Activated CD4-positive, alpha-beta memory T cell treated with anti-CD3 and anti-CD28 coated beads, Interleukin-2, amount 10 ng/mL, durations not matched to agents 7 days and 5 days (primary cell): ENCODE measurements around the gene CLMP. TPM values are rescaled to one million over a fixed set of nuclear protein-coding genes. Genes with fewer than 3 reads are reported as not detected.
"Not testable (repeated sequence)": the region's sequence is repeated elsewhere in the genome, so short reads cannot be mapped to it uniquely, and the experiment has no call there.

Experiments used
- CTCF ChIA-PET: fragments of 350-600 bp; sonication (Branson Sonifier 250); formaldehyde crosslinking; loops from one replicate; lab custom pipeline; 2021; ENCODE audit warnings: antibody characterized with exemption, inconsistent platforms; lab: Charles Lee
- POLR2A ChIA-PET: fragments of 350-600 bp; sonication (Branson Sonifier 250); formaldehyde crosslinking; loops from one replicate; lab custom pipeline; 2021; ENCODE audit warnings: antibody characterized with exemption; lab: Charles Lee
- DNase-seq: peaks from one replicate; pipeline ENCODE4 v3.0.0-alpha.2; 2020
- H3K27ac Mint-ChIP-seq: one replicate; pipeline ENCODE4 v1.8.0; 2021; ENCODE audit warnings: mild to moderate bottlenecking, mixed read lengths
- H3K27me3 Mint-ChIP-seq: one replicate; pipeline ENCODE4 v1.8.0; 2021; ENCODE audit warnings: mixed read lengths
- H3K36me3 Mint-ChIP-seq: one replicate; pipeline ENCODE4 v1.8.0; 2021; ENCODE audit warnings: low read depth, mixed read lengths
- H3K4me1 Mint-ChIP-seq: one replicate; pipeline ENCODE4 v1.8.0; 2021; ENCODE audit warnings: mixed read lengths
- H3K4me3 Mint-ChIP-seq: one replicate; pipeline ENCODE4 v1.8.0; 2021; ENCODE audit warnings: mild to moderate bottlenecking, mixed read lengths
- H3K9me3 Mint-ChIP-seq: one replicate; pipeline ENCODE4 v1.8.0; 2021; ENCODE audit warnings: mixed read lengths
- total RNA-seq, 2 experiments: library from RNA; stranded (reverse); gene quantifications; one replicate each; pipeline ENCODE4 v1.2.3, GENCODE V29; 2021

CLMP gene
- total RNA-seq, 2 experiments from 2014 or later = 0.75 to 0.81 TPM

DNA sequence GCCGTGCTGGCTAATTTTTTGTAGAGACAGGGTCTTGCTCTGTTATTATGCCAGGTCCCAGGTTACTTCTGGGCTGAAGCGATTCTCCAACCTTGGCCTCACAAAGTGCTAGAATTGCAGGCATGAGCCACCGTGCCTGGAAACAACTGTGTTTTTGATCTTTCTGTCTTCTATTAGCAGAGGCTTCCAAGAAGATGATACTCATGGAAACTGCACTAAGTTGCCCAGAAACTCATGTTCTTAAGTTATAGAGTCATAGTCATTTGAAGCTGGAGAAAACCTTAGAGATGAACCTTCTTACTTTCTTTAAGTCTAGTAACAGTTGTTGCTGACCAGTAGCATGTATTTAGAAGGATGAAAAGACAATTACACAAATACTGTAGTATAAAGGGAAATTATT, 96.1 kb downstream of the CLMP start:
- H3K4me3 Mint-ChIP-seq = no peak overlapping the region
- ChIA-PET POLR2A (interaction anchor here (7.1 kb wide), 1 partner anchor 37 kb away, joined by 51 read pairs; the partner anchor contains the start of gene HSPA8), CTCF (interaction anchor here (1.1 to 1.4 kb wide), 2 partner anchors 10 to 90 kb away, joined by 3 read pairs; no protein-coding TSS in a partner anchor)
- no peak for DNase-seq
- H3K4me1 Mint-ChIP-seq = peaks cover 14% of the 10 kb centered on the region
- no peaks in the 10 kb centered on the region for H3K36me3 Mint-ChIP-seq
- H3K27me3 Mint-ChIP-seq = no peaks in the 10 kb centered on the region
- H3K9me3 Mint-ChIP-seq = no peaks in the 10 kb centered on the region
- H3K27ac Mint-ChIP-seq = no peak overlapping the region

DNA sequence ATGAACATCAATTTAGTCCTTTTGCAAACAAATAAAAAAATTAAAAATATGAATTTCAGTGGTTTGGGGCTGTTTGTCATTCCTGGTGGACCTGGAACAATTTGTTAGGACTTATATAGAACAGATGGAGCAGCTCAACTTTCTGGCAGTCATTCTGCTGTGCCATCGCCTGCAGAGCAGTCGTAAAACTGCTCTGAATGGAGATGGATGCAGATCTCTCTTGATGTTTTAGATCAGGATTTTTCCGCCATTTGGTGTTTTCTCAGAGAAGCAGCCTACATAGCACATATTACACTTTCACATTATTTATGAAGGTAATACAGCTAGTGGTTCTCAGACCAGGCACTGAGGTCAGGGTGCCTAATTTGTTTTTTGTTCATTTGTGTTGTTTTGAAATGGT, 101.3 kb downstream of the CLMP start:
- H3K36me3 Mint-ChIP-seq = no peaks in the 10 kb centered on the region
- no peak overlapping the region for H3K27ac Mint-ChIP-seq
- DNase-seq = no peak
- H3K27me3 Mint-ChIP-seq = no peaks in the 10 kb centered on the region
- H3K9me3 Mint-ChIP-seq = no peaks in the 10 kb centered on the region
- ChIA-PET CTCF (interaction anchor here (1.0 to 1.2 kb wide), 3 partner anchors 8 to 167 kb away, joined by 3 read pairs; no protein-coding TSS in a partner anchor), POLR2A (interaction anchor here (1.5 kb wide), 1 partner anchor 32 kb away, joined by 9 read pairs; the partner anchor contains the start of gene HSPA8)
- H3K4me3 Mint-ChIP-seq = no peak overlapping the region
- peaks cover 5% of the 10 kb centered on the region for H3K4me1 Mint-ChIP-seq

DNA sequence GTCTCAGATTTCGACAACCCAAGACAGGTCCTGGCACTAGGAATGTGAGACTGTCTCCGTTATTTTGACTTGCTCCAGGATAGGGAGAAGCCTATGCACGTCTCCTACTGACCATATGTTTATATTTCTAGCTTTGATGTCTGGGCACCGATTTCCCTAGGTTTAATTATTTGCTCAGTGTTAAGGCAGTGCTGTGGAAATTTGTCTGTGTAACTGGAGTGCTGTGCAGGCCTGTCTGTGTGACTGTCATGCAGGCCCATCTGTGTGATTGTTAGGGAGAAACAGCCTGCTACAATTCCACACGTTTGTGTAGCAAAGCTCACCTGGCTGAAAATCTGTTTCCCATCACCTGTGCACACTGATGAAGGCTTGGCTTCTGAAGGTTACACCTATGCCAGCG, 103.5 kb downstream of the CLMP start:
- Mint-ChIP-seq H3K27ac (no peak overlapping the region), H3K4me3 (no peak overlapping the region), H3K36me3 (no peaks in the 10 kb centered on the region), H3K9me3 (no peaks in the 10 kb centered on the region), H3K4me1 (peaks cover 23% of the 10 kb centered on the region), H3K27me3 (no peaks in the 10 kb centered on the region)
- DNase-seq = no peak
- ChIA-PET CTCF (interaction anchor here (1.4 to 2.4 kb wide), 2 partner anchors 12 to 37 kb away, joined by 7 to 17 read pairs; no protein-coding TSS in a partner anchor), POLR2A (interaction anchor here (0.7 to 2.1 kb wide), 2 partner anchors 22 to 29 kb away, joined by 3 to 14 read pairs; partner anchors contain the start of gene HSPA8)

DNA sequence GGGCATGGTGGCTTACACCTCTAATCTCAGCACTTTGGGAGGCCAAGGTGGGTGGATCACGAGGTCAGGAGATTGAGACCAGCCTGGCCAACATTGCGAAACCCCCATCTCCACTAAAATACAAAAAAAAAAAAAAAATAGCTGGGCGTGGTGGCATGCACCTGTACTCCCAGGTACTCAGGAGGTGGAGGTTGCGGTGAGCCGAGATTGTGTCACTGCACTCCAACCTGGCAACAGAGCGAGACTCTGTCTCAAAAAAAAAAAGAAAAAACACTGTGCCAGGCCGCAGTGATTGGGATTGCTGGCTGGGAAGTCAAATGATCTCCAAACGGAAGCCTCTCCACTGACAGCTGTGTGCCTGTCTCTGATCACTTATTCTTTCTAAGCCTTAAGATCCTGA, 104.9 kb downstream of the CLMP start:
- H3K4me1 Mint-ChIP-seq = peaks cover 32% of the 10 kb centered on the region
- H3K27me3 Mint-ChIP-seq, H3K36me3 Mint-ChIP-seq, H3K27ac Mint-ChIP-seq, DNase-seq, POLR2A ChIA-PET, H3K4me3 Mint-ChIP-seq, H3K9me3 Mint-ChIP-seq: not testable (repeated sequence)
- CTCF ChIA-PET = interaction anchor here (0.7 to 0.8 kb wide), 3 partner anchors 36 to 461 kb away, joined by 3 to 5 read pairs (median 4); no protein-coding TSS in a partner anchor

DNA sequence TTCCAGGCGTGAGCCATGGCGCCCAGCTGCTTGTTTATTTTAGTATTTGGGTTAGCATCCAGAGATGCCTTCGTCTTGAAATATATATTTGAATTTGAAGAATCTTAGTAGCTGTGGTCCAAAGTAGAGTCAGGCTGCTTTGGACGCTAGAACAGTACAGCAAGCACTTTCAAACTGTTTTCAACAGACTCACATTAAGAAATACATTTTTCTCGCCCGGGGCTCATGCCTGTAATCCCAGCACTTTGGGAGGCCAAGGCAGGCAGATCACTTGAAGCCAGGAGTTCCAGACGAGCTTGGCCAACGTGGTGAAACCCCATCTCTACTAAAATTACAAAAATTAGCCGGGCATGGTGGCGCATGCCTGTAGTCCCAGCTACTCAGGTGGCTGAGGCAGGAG, 106.2 kb downstream of the CLMP start:
- H3K36me3 Mint-ChIP-seq, H3K27ac Mint-ChIP-seq, H3K27me3 Mint-ChIP-seq, H3K4me3 Mint-ChIP-seq, DNase-seq, H3K9me3 Mint-ChIP-seq: not testable (repeated sequence)
- ChIA-PET CTCF (interaction anchor here (0.6 to 3.1 kb wide), 9 partner anchors 10 to 172 kb away, joined by 3 to 18 read pairs (median 4); no protein-coding TSS in a partner anchor), POLR2A (interaction anchor here (0.9 to 13.5 kb wide), 4 partner anchors 13 to 33 kb away, joined by 3 to 391 read pairs (median 3); partner anchors contain the start of gene HSPA8)
- H3K4me1 Mint-ChIP-seq = peaks cover 39% of the 10 kb centered on the region

DNA sequence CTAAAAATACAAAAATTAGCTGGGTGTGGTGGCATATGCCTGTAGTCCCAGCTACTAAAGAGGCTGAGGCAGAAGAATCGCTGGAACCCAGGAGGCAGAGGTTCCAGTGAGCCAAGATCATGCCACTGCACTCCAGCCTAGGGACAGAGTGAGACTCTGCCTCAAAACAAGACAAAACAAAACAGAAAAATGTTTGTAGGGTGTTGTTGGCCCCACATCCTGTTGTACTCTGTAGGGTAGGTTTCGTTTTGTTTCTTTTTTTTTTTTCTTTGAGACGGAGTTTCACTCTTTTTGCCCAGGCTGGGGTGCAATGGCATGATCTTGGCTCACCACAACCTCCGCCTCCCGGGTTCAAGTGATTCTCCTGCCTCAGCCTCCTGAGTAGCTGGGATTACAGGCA, 107.4 kb downstream of the CLMP start:
- peak; percentile 56 for DNase-seq
- CTCF ChIA-PET = interaction anchor here (0.7 to 3.1 kb wide), 11 partner anchors 16 to 174 kb away, joined by 3 to 18 read pairs (median 6); partner anchors contain the start of gene HSPA8
- peaks cover 52% of the 10 kb centered on the region for H3K4me1 Mint-ChIP-seq

DNA sequence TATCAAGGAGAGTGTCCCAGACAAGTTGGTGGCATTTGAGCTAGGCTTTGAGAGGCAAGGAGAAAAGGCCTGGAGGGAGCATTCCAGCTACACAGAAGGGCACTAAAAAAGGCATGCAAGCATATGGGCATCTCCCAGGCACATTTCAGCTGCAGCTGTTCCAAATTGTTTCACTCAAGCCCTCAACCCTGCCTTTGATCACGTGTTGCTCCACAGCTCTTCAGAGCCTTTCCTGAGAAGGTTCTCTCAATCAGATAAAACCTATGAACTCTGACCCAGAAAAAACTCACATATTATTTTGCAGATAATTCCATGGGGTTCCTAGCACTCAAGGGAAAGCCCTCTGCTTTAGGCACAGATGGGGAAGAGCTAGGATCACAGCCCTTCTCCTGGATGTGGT, 108.7 kb downstream of the CLMP start:
- Mint-ChIP-seq H3K36me3 (peaks cover 5% of the 10 kb centered on the region), H3K4me1 (peaks cover 60% of the 10 kb centered on the region), H3K27me3 (no peaks in the 10 kb centered on the region), H3K9me3 (peaks cover 6% of the 10 kb centered on the region), H3K4me3 (no peak overlapping the region), H3K27ac (peak overlapping the region; percentile 93)
- no peak for DNase-seq
- ChIA-PET POLR2A (interaction anchor here (13.5 kb wide), 1 partner anchor 21 kb away, joined by 391 read pairs; the partner anchor contains the start of gene HSPA8), CTCF (interaction anchor here (0.8 to 2.4 kb wide), 6 partner anchors 15 to 161 kb away, joined by 3 to 13 read pairs (median 6); partner anchors contain the start of gene HSPA8)

More for the DNA sequence above, 107.4 kb downstream of the CLMP start:
- Mint-ChIP-seq H3K27ac (peak overlapping the region; percentile 93), H3K4me3 (peak overlapping the region; percentile 55)
- not testable (repeated sequence) for H3K36me3 Mint-ChIP-seq, H3K9me3 Mint-ChIP-seq, H3K27me3 Mint-ChIP-seq
- POLR2A ChIA-PET = interaction anchor here (1.1 to 13.5 kb wide), 3 partner anchors 9 to 34 kb away, joined by 3 to 391 read pairs (median 4); partner anchors contain the start of gene HSPA8

DNA sequence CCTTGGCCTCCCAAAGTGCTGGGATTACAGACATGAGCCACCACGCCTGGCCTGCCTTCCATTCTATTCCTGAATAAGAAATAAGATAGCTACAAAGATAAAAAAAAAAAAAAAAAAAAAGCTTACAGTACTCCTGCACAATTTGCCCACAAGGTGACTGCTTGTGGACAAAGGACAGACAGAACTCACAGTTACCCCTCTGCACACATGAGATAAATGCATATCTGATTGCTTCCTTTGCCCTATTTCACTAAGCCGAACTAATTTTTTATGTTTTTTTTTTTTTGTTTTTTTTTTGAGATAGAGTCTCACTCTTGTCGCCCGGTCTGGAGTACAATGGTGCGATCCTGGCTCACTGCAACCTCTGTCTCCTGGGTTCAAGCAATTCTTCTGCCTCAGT, 109.6 kb downstream of the CLMP start:
- DNase-seq = no peak
- ChIA-PET CTCF (interaction anchor here (1.2 to 2.1 kb wide), 5 partner anchors 9 to 25 kb away, joined by 3 to 7 read pairs (median 3); no protein-coding TSS in a partner anchor), POLR2A (interaction anchor here (13.5 kb wide), 1 partner anchor 20 kb away, joined by 391 read pairs; the partner anchor contains the start of gene HSPA8)
- Mint-ChIP-seq H3K4me1 (peaks cover 60% of the 10 kb centered on the region), H3K36me3 (peaks cover 5% of the 10 kb centered on the region), H3K4me3 (no peak overlapping the region), H3K27me3 (no peaks in the 10 kb centered on the region), H3K9me3 (peaks cover 6% of the 10 kb centered on the region), H3K27ac (no peak overlapping the region)

DNA sequence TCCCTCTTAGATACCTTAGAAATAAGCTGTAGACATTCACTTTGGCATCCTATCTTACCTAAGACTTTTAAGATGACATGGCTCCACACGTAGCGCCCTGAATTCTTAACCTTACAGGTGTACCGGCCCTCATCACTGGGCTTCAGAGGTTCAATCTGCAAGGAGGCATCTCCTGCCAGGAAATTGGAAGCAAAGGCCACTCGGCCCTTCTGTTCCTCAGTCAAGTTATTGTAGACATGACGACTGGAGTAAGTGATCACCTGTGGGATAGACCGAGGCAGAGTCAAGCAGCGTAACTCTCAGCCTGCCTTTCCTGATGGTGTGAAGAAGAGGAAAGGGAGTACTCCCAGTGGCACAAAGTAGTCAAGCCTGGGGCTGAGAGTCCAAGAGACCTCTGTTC, 110.6 kb downstream of the CLMP start:
- Mint-ChIP-seq H3K36me3 (peaks cover 5% of the 10 kb centered on the region), H3K27ac (peak overlapping the region; percentile 26), H3K4me3 (no peak overlapping the region), H3K4me1 (peaks cover 62% of the 10 kb centered on the region), H3K9me3 (peaks cover 6% of the 10 kb centered on the region), H3K27me3 (no peaks in the 10 kb centered on the region)
- no peak for DNase-seq
- ChIA-PET POLR2A (interaction anchor here (13.5 kb wide), 1 partner anchor 19 kb away, joined by 391 read pairs; the partner anchor contains the start of gene HSPA8), CTCF (interaction anchor here (0.6 to 1.9 kb wide), 5 partner anchors 11 to 497 kb away, joined by 3 to 8 read pairs (median 4); no protein-coding TSS in a partner anchor)

DNA sequence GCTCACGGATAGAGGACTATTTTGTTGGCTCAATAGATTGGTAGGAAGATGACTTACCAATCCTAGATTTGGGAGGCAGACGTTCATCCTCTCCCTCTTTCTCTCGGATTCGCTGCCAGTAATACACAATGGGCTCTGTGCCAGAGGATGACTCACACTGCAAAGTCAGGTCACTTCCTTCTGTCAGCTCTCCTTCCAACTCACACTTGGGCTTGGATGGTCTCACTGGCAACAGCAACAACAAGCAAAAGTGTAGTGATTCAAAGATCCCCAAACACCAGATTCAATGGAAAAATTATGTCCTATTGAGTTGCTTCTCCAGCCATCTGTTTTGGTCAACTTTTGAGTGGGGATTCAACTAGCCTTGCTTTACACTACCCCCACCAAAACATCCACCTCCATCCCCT, 111.4 kb downstream of the CLMP start:
- Mint-ChIP-seq H3K9me3 (peaks cover 6% of the 10 kb centered on the region), H3K27me3 (no peaks in the 10 kb centered on the region), H3K4me3 (peak overlapping the region; percentile 59), H3K36me3 (peaks cover 5% of the 10 kb centered on the region), H3K4me1 (peaks cover 57% of the 10 kb centered on the region), H3K27ac (peak overlapping the region; percentile 76)
- POLR2A ChIA-PET = interaction anchor here (0.7 to 13.5 kb wide), 5 partner anchors 9 to 150 kb away, joined by 3 to 391 read pairs (median 3); partner anchors contain the start of gene HSPA8
- DNase-seq = peak; percentile 82
- CTCF ChIA-PET = interaction anchor here (0.6 to 1.9 kb wide), 6 partner anchors 18 to 497 kb away, joined by 3 to 8 read pairs (median 4); partner anchors contain the start of gene HSPA8

DNA sequence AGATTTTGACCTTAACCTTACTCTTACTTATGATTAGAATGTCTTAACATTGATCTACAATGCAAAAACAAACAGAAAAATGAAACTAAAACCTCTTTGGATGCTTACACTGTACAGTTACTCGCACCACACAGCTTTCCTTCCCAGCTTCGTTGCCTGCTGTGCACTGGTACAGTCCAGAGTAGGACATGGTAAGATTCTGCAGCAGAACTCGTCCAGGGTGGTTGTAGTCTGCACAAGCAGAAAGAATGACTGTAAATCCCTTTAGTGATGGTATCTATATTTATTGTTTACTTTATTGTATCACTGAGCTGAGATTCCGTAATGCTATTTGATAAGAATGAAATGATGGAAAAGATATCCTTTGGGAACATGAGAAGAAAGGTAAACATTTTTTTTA, 112.1 kb downstream of the CLMP start:
- Mint-ChIP-seq H3K4me3 (peak overlapping the region; percentile 53), H3K27me3 (no peaks in the 10 kb centered on the region), H3K4me1 (peaks cover 52% of the 10 kb centered on the region), H3K36me3 (peaks cover 5% of the 10 kb centered on the region), H3K27ac (peak overlapping the region; percentile 48), H3K9me3 (peaks cover 6% of the 10 kb centered on the region)
- POLR2A ChIA-PET = interaction anchor here (0.7 to 13.5 kb wide), 4 partner anchors 8 to 150 kb away, joined by 3 to 391 read pairs (median 3); partner anchors contain the start of gene HSPA8
- CTCF ChIA-PET = interaction anchor here (0.8 to 1.9 kb wide), 4 partner anchors 19 to 26 kb away, joined by 3 to 8 read pairs (median 4); partner anchors contain the start of gene HSPA8
- no peak for DNase-seq

DNA sequence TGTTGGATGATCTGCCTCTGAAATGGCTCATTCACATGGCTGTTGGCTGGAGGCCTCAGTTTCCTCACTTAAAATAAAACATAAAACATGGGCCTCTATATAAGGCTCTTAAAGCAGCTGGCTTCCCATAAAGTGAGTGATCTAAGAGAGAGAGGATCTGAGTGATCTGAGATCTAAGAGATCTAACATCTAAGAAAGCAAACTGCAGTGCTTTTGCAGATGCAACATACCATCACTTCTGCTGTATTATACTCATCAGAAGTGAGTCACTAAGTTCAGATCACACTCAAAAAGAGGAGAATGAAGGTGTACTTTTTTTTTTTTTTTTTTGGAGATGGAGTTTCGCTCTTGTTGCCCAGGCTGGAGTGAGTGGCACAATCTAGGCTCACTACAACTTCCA, 115.0 kb downstream of the CLMP start:
- Mint-ChIP-seq H3K27me3 (no peaks in the 10 kb centered on the region), H3K27ac (no peak overlapping the region), H3K36me3 (peaks cover 8% of the 10 kb centered on the region), H3K4me3 (no peak overlapping the region), H3K9me3 (peaks cover 6% of the 10 kb centered on the region), H3K4me1 (peaks cover 35% of the 10 kb centered on the region)
- no peak for DNase-seq
- CTCF ChIA-PET = interaction anchor here (1.2 to 2.1 kb wide), 5 partner anchors 10 to 26 kb away, joined by 3 to 5 read pairs (median 4); no protein-coding TSS in a partner anchor
- POLR2A ChIA-PET = interaction anchor here (13.5 kb wide), 1 partner anchor 15 kb away, joined by 391 read pairs; the partner anchor contains the start of gene HSPA8
